Breast epithelium (tissue), 3 donors: ENCODE results near the gene PLXNC1.

ENCODE experiments used
- POLR2A ChIP-seq: fragments of 450-650 bp; IDR thresholded peaks from one replicate; pipeline ENCODE4 v1.6.1; 2016; ENCODE audit warnings: antibody characterized with exemption, mild to moderate bottlenecking, moderate library complexity
- POLR2AphosphoS5 ChIP-seq, 3 donors: sonication (generic); formaldehyde crosslinking; IDR thresholded peaks; one replicate each; pipeline ENCODE4 v1.6.1; 2017; ENCODE audit warnings: antibody characterized with exemption in 3 of 3
- TF ChIP-seq, protein P1 (sequence below), 3 donors: fragments of 450-650 bp; IDR thresholded peaks; one replicate each; pipeline ENCODE4 v1.5.1; 2016 to 2017; ENCODE audit warnings: antibody characterized with exemption in 3 of 3, mild to moderate bottlenecking in 3 of 3, moderate library complexity in 3 of 3

GRCh38 chr12:94209240-94209639, 60.9 kb downstream of the PLXNC1 start:
- TF ChIP-seq, protein P1, sequence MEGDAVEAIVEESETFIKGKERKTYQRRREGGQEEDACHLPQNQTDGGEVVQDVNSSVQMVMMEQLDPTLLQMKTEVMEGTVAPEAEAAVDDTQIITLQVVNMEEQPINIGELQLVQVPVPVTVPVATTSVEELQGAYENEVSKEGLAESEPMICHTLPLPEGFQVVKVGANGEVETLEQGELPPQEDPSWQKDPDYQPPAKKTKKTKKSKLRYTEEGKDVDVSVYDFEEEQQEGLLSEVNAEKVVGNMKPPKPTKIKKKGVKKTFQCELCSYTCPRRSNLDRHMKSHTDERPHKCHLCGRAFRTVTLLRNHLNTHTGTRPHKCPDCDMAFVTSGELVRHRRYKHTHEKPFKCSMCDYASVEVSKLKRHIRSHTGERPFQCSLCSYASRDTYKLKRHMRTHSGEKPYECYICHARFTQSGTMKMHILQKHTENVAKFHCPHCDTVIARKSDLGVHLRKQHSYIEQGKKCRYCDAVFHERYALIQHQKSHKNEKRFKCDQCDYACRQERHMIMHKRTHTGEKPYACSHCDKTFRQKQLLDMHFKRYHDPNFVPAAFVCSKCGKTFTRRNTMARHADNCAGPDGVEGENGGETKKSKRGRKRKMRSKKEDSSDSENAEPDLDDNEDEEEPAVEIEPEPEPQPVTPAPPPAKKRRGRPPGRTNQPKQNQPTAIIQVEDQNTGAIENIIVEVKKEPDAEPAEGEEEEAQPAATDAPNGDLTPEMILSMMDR (IDR thresholded peaks at IDR 0.05), result no peak
- TF ChIP-seq POLR2A, result no peak
- no peak for TF ChIP-seq POLR2AphosphoS5 (IDR thresholded peaks at IDR 0.05)
